OCI-LY7 (cell line): Measurements from ENCODE around the gene DGKB. TPM values are rescaled to one million over a fixed set of nuclear protein-coding genes. Genes with fewer than 3 reads are reported as not detected.

Experiments used
- BruUV-seq: library from RNA; stranded (reverse); fragments of 400-500 nt; replicated peaks from 2 replicates; lab custom pipeline; 2021; lab: Mats Ljungman, UMichigan
- CTCF ChIA-PET: fragments of 300-600 bp; sonication (Branson Sonifier 250); formaldehyde crosslinking; loops from one replicate; lab custom pipeline; 2022; ENCODE audit warnings: antibody characterized with exemption; ENCODE audit not compliant: unreplicated experiment; lab: Charles Lee
- POLR2A ChIA-PET: fragments of 300-600 bp; sonication (Branson Sonifier 250); formaldehyde crosslinking; loops from one replicate; lab custom pipeline; 2022; ENCODE audit warnings: antibody characterized with exemption; lab: Charles Lee
- DNase-seq: peaks from one replicate; pipeline ENCODE4 v3.0.0-alpha.2; 2015; ENCODE audit warnings: low spot score
- H2AFZ ChIP-seq: fragments of 200-600 bp; sonication (generic), shearing (Covaris generic); 2 replicates; pipeline ENCODE4 v1.6.1; 2014; ENCODE audit warnings: mild to moderate bottlenecking, antibody characterized with exemption, low read length, moderate library complexity
- H3K27ac ChIP-seq: fragments of 200-600 bp; sonication (generic); 2 replicates; pipeline ENCODE4 v1.5.1; 2014; ENCODE audit warnings: mixed run types, low read depth, mild to moderate bottlenecking, moderate library complexity, low read length, inconsistent platforms; ENCODE audit not compliant: poor library complexity, severe bottlenecking
- H3K36me3 ChIP-seq: fragments of 200-600 bp; sonication (generic); 2 replicates; pipeline ENCODE4 v1.6.1; 2014; ENCODE audit warnings: mild to moderate bottlenecking, antibody characterized with exemption, low read length, moderate library complexity, mixed read lengths; ENCODE audit not compliant: insufficient read depth
- H3K4me1 ChIP-seq: fragments of 200-600 bp; sonication (generic); 2 replicates; pipeline ENCODE4 v1.5.1; 2014; ENCODE audit warnings: mild to moderate bottlenecking, low read length; ENCODE audit not compliant: insufficient read depth, poor library complexity, severe bottlenecking
- H3K4me2 ChIP-seq: fragments of 200-600 bp; sonication (generic); 2 replicates; pipeline ENCODE4 v1.6.1; 2014; ENCODE audit warnings: mild to moderate bottlenecking, low read length
- H3K4me3 ChIP-seq: fragments of 200-600 bp; sonication (generic); 2 replicates; pipeline ENCODE4 v1.5.1; 2014; ENCODE audit warnings: mild to moderate bottlenecking, low read depth, low read length; ENCODE audit not compliant: poor library complexity, severe bottlenecking
- H3K79me2 ChIP-seq: fragments of 200-600 bp; sonication (generic); 2 replicates; pipeline ENCODE4 v1.6.1; 2016; ENCODE audit warnings: low read depth, mild to moderate bottlenecking, low read length, moderate library complexity, mixed read lengths; ENCODE audit not compliant: insufficient read depth
- H3K9me2 ChIP-seq: fragments of 200-600 bp; sonication (generic); 2 replicates; pipeline ENCODE4 v1.6.1; 2016; ENCODE audit warnings: mild to moderate bottlenecking, low read length, mixed read lengths; ENCODE audit not compliant: insufficient read depth
- H3K9me3 ChIP-seq: fragments of 200-600 bp; sonication (generic); 2 replicates; pipeline ENCODE4 v1.6.1; 2014; ENCODE audit warnings: mild to moderate bottlenecking, mixed run types, low read length, mixed read lengths
- H4K20me1 ChIP-seq: fragments of 200-600 bp; sonication (generic); 2 replicates; pipeline ENCODE4 v1.6.1; 2014; ENCODE audit warnings: mild to moderate bottlenecking, antibody characterized with exemption, low read length, moderate library complexity, mixed read lengths; ENCODE audit not compliant: insufficient read depth
- CTCF ChIP-seq: fragments of 200-600 bp; sonication (generic); conservative IDR thresholded peaks from 2 replicates; pipeline ENCODE4 v1.5.1; 2014; ENCODE audit warnings: mild to moderate bottlenecking, antibody characterized with exemption, low read length, moderate library complexity, mixed read lengths
- EZH2phosphoT487 ChIP-seq: fragments of 200-600 bp; sonication (generic); IDR thresholded peaks from 2 replicates; pipeline ENCODE4 v1.6.1; 2018; ENCODE audit warnings: low read depth, borderline replicate concordance, mild to moderate bottlenecking, mixed run types, antibody characterized with exemption, low read length, moderate library complexity, mixed read lengths
- intact Hi-C: fragments of 100-400 bp; cut with micrococcal nuclease; formaldehyde crosslinking; loops from one replicate; pipeline ENCODE4 v1.10.0; 2022; ENCODE audit not compliant: unreplicated experiment
- total RNA-seq, 2 experiments: library from RNA; depleted of rRNA in 1 of 2; stranded (reverse); fragments of >200 nt in 1 of 2; shearing (Covaris generic) in 1 of 2; gene quantifications; 2 replicates each; pipeline ENCODE4 v1.2.3, GENCODE V29; 2014 to 2022

The DGKB gene
- total RNA-seq, 2 experiments from 2014 or later, result not detected

GRCh38 chr7:14834456-14834855 lies 68.1 kb downstream of the DGKB start:
- no peaks in the 10 kb centered on the region for H3K4me1 ChIP-seq
- intact Hi-C loops, result no loop called here
- no peaks in the 10 kb centered on the region for H3K9me2 ChIP-seq
- ChIA-PET CTCF (no interaction called here), POLR2A (interaction anchor here (0.6 kb wide), 1 partner anchor 8 kb away, joined by 3 read pairs; no protein-coding TSS in a partner anchor)
- no peak for TF ChIP-seq EZH2phosphoT487
- TF ChIP-seq CTCF, result no peak
- H3K27ac ChIP-seq, result no peak overlapping the region
- H3K36me3 ChIP-seq, result no peaks in the 10 kb centered on the region
- H4K20me1 ChIP-seq, result no peaks in the 10 kb centered on the region
- no peak overlapping the region for H2AFZ ChIP-seq
- H3K9me3 ChIP-seq, result no peaks in the 10 kb centered on the region
- H3K4me2 ChIP-seq, result no peak overlapping the region
- no peak for DNase-seq
- H3K4me3 ChIP-seq, result no peak overlapping the region
- no TSS peak for BruUV-seq
- no peaks in the 10 kb centered on the region for H3K79me2 ChIP-seq

GRCh38 chr7:14833707-14834106 lies 68.8 kb downstream of the DGKB start:
- Histone ChIP-seq H3K4me1 (no peaks in the 10 kb centered on the region), H2AFZ (no peak overlapping the region), H3K27ac (no peak overlapping the region), H3K36me3 (no peaks in the 10 kb centered on the region), H4K20me1 (no peaks in the 10 kb centered on the region), H3K9me3 (no peaks in the 10 kb centered on the region), H3K9me2 (no peaks in the 10 kb centered on the region), H3K4me3 (no peak overlapping the region), H3K79me2 (no peaks in the 10 kb centered on the region), H3K4me2 (no peak overlapping the region)
- DNase-seq, result no peak
- no TSS peak for BruUV-seq
- intact Hi-C loops, result no loop called here
- POLR2A ChIA-PET, result interaction anchor here (0.5 to 0.6 kb wide), 2 partner anchors 9 to 123 kb away, joined by 3 read pairs; no protein-coding TSS in a partner anchor
- TF ChIP-seq CTCF, result no peak
- no peak for TF ChIP-seq EZH2phosphoT487
- CTCF ChIA-PET, result no interaction called here

- no peaks in the 10 kb centered on the region for H4K20me1 ChIP-seq
- no TSS peak for BruUV-seq
- H2AFZ ChIP-seq, result no peak overlapping the region
- no peak overlapping the region for H3K4me2 ChIP-seq
- CTCF ChIA-PET, result no interaction called here
- H3K9me2 ChIP-seq, result no peaks in the 10 kb centered on the region
- no peaks in the 10 kb centered on the region for H3K36me3 ChIP-seq
- no peak overlapping the region for H3K4me3 ChIP-seq
- TF ChIP-seq EZH2phosphoT487, result no peak
- no peak for TF ChIP-seq CTCF
- intact Hi-C loops, result no loop called here
- no peak for DNase-seq
- no peaks in the 10 kb centered on the region for H3K4me1 ChIP-seq
- H3K79me2 ChIP-seq, result no peaks in the 10 kb centered on the region
- POLR2A ChIA-PET, result no interaction called here
- H3K27ac ChIP-seq, result no peak overlapping the region
- no peaks in the 10 kb centered on the region for H3K9me3 ChIP-seq
Observed at GRCh38 chr7:14828053-14828452, 74.5 kb downstream of the DGKB start.
